WTC11 (cell line): ENCODE results near the gene ZNF423. TPM values are rescaled to one million over a fixed set of nuclear protein-coding genes. Genes with fewer than 3 reads are reported as not detected.
"Not testable (repeated sequence)": the region's sequence is repeated elsewhere in the genome, so short reads cannot be mapped to it uniquely, and the experiment has no call there.

Experiments used
- ATAC-seq: fragments of 200-7000 bp; cut with Tn5 transposase; 2 replicates; pipeline ENCODE4 v1.10.0; 2021; ENCODE audit warnings: mild to moderate bottlenecking, moderate library complexity
- CTCF ChIA-PET: fragments of 300-600 bp; sonication (Branson Sonifier 250); formaldehyde crosslinking; loops from one replicate; lab custom pipeline; 2021; ENCODE audit warnings: antibody characterized with exemption; lab: Charles Lee
- POLR2A ChIA-PET: fragments of 350-600 bp; sonication (Branson Sonifier 250); formaldehyde crosslinking; loops from one replicate; lab custom pipeline; 2021; ENCODE audit warnings: antibody characterized with exemption; lab: Charles Lee
- DNase-seq: peaks from one replicate; pipeline ENCODE4 v3.0.0; 2021; ENCODE audit warnings: low spot score
- H3K27ac Mint-ChIP-seq: 2 replicates; pipeline ENCODE4 v1.8.0; 2021; ENCODE audit warnings: mixed read lengths
- H3K27me3 Mint-ChIP-seq: 2 replicates; pipeline ENCODE4 v1.8.0; 2021; ENCODE audit warnings: low read depth, mild to moderate bottlenecking, moderate library complexity, mixed read lengths
- H3K36me3 Mint-ChIP-seq: 2 replicates; pipeline ENCODE4 v1.8.0; 2021; ENCODE audit warnings: mixed read lengths
- H3K4me1 Mint-ChIP-seq: 2 replicates; pipeline ENCODE4 v1.8.0; 2022; ENCODE audit warnings: mixed read lengths
- H3K4me3 Mint-ChIP-seq: 2 replicates; pipeline ENCODE4 v1.8.0; 2021; ENCODE audit warnings: mild to moderate bottlenecking, moderate library complexity, mixed read lengths
- H3K9me3 Mint-ChIP-seq: 2 replicates; pipeline ENCODE4 v1.8.0; 2021; ENCODE audit warnings: mixed read lengths
- ATF3 ChIP-seq: sonication (generic); formaldehyde crosslinking; conservative IDR thresholded peaks from 2 replicates; pipeline ENCODE4 v1.8.1; 2022; ENCODE audit warnings: mild to moderate bottlenecking, missing genetic modification reagents
- GABPB1 ChIP-seq: sonication (generic); formaldehyde crosslinking; IDR thresholded peaks from 2 replicates; pipeline ENCODE4 v1.8.1; 2023; ENCODE audit warnings: mild to moderate bottlenecking, missing genetic modification reagents
- HMGXB4 ChIP-seq: sonication (generic); formaldehyde crosslinking; IDR thresholded peaks from 2 replicates; pipeline ENCODE4 v1.8.1; 2023; ENCODE audit warnings: mild to moderate bottlenecking, moderate library complexity, missing genetic modification reagents
- JAZF1 ChIP-seq: fragments of 250-450 bp; sonication (Bioruptor Pico); IDR thresholded peaks from 2 replicates; pipeline ENCODE4 v1.9.0; 2021; ENCODE audit warnings: moderate library complexity, mild to moderate bottlenecking, inconsistent platforms
- OVOL2 ChIP-seq: fragments of 250-450 bp; sonication (Bioruptor Pico); IDR thresholded peaks from 2 replicates; pipeline ENCODE4 v1.9.0; 2021; ENCODE audit warnings: mild to moderate bottlenecking, borderline replicate concordance
- TEAD1 ChIP-seq: sonication (generic); formaldehyde crosslinking; IDR thresholded peaks from 2 replicates; pipeline ENCODE4 v1.8.0; 2022; ENCODE audit warnings: mild to moderate bottlenecking, missing genetic modification reagents
- TP53 ChIP-seq: sonication (generic); formaldehyde crosslinking; IDR thresholded peaks from 2 replicates; pipeline ENCODE4 v1.8.1; 2023; ENCODE audit warnings: mild to moderate bottlenecking, missing genetic modification reagents
- USF1 ChIP-seq: sonication (generic); formaldehyde crosslinking; IDR thresholded peaks from 2 replicates; pipeline ENCODE4 v1.8.0; 2022; ENCODE audit warnings: mild to moderate bottlenecking, missing genetic modification reagents
- ZBTB43 ChIP-seq: sonication (generic); formaldehyde crosslinking; IDR thresholded peaks from 2 replicates; pipeline ENCODE4 v1.8.1; 2023; ENCODE audit warnings: mild to moderate bottlenecking, missing genetic modification reagents
- ZMAT4 ChIP-seq: fragments of 250-450 bp; sonication (Bioruptor Pico); IDR thresholded peaks from 2 replicates; pipeline ENCODE4 v1.9.0; 2021; ENCODE audit warnings: mild to moderate bottlenecking
- ZNF138 ChIP-seq: sonication (generic); formaldehyde crosslinking; conservative IDR thresholded peaks from 2 replicates; pipeline ENCODE4 v1.8.1; 2022; ENCODE audit warnings: mild to moderate bottlenecking, moderate library complexity, missing genetic modification reagents
- ZNF281 ChIP-seq: sonication (generic); formaldehyde crosslinking; IDR thresholded peaks from 2 replicates; pipeline ENCODE4 v1.8.0; 2023; ENCODE audit warnings: mild to moderate bottlenecking, missing genetic modification reagents
- total RNA-seq: library from RNA; stranded (reverse); gene quantifications from 3 replicates; pipeline ENCODE4 v1.2.3, GENCODE V29; 2021

ZNF423 gene
- total RNA-seq, 1 experiment from 2014 or later, result 38.8 TPM

- TF ChIP-seq TEAD1 (peak; percentile 86; the same call in 1 of the 2 replicates), TP53 (CRISPR knock-in tag) (0 out of 2 replicates have a peak, but pooled peaks have one; percentile 10), ZNF281 (CRISPR knock-in tag) (0 out of 2 replicates have a peak, but pooled peaks have one; percentile 59), ATF3 (CRISPR knock-in tag) (no peak), JAZF1 (no peak), GABPB1 (CRISPR knock-in tag) (no peak), OVOL2 (no peak), ZNF138 (CRISPR knock-in tag) (no peak), HMGXB4 (CRISPR knock-in tag) (0 out of 2 replicates have a peak, but pooled peaks have one; percentile 32), ZMAT4 (CRISPR knock-in tag) (no peak), ZBTB43 (CRISPR knock-in tag) (no peak)
Observed at GRCh38 chr16:49875806-49876715, 20.1 kb upstream of the ZNF423 start (continued).

GRCh38 chr16:49874613-49875237, 18.8 kb upstream of the ZNF423 start:
- peaks cover 4% of the 10 kb centered on the region for H3K4me1 Mint-ChIP-seq
- CTCF ChIA-PET, result interaction anchor here (0.7 to 9.3 kb wide), 8 partner anchors 13 to 890 kb away, joined by 3 to 199 read pairs (median 6); partner anchors contain the start of gene ZNF423
- ATAC-seq (no peak), DNase-seq (no peak)
- H3K27ac Mint-ChIP-seq, result no peak overlapping the region
- peaks cover 9% of the 10 kb centered on the region for H3K27me3 Mint-ChIP-seq
- no peaks in the 10 kb centered on the region for H3K9me3 Mint-ChIP-seq
- no peak for TF ChIP-seq USF1
- no peak overlapping the region for H3K4me3 Mint-ChIP-seq
- POLR2A ChIA-PET, result no interaction called here
- H3K36me3 Mint-ChIP-seq, result no peaks in the 10 kb centered on the region

GRCh38 chr16:49871824-49872223, 15.9 kb upstream of the ZNF423 start:
- POLR2A ChIA-PET, H3K4me3 Mint-ChIP-seq, ATAC-seq, H3K27ac Mint-ChIP-seq, DNase-seq, H3K36me3 Mint-ChIP-seq, H3K9me3 Mint-ChIP-seq: not testable (repeated sequence)
- Mint-ChIP-seq H3K4me1 (peaks cover 21% of the 10 kb centered on the region), H3K27me3 (peaks cover 12% of the 10 kb centered on the region)
- CTCF ChIA-PET, result interaction anchor here (9.3 kb wide), 1 partner anchor 10 kb away, joined by 199 read pairs; the partner anchor contains the start of gene ZNF423
